Raji (cell line): Measurements from ENCODE around the gene PARP14.

Experiments
- POLR2A ChIP-seq: IDR thresholded peaks from 2 replicates; pipeline ENCODE4 v1.6.1; 2011; ENCODE audit warnings: low read depth, low read length, control low read depth; ENCODE audit not compliant: insufficient read depth

The PARP14 gene

GRCh38 chr3:122668930-122669730 lies 11.5 kb upstream of the PARP14 start:
- TF ChIP-seq POLR2A: no peak

- no peak for TF ChIP-seq POLR2A
Measured at GRCh38 chr3:122671553-122671952, 9.1 kb upstream of the PARP14 start.

- TF ChIP-seq POLR2A: no peak
Measured at GRCh38 chr3:122674339-122674738, 6.3 kb upstream of the PARP14 start.

- no peak for TF ChIP-seq POLR2A
Measured at GRCh38 chr3:122676759-122677158, 3.9 kb upstream of the PARP14 start.

- no peak for TF ChIP-seq POLR2A
Measured at GRCh38 chr3:122677216-122677615, 3.4 kb upstream of the PARP14 start.

- TF ChIP-seq POLR2A: no peak
Measured at GRCh38 chr3:122678506-122678905, 2.1 kb upstream of the PARP14 start.

GRCh38 chr3:122679085-122679881 lies 1.4 kb upstream of the PARP14 start:
- TF ChIP-seq POLR2A: no peak

- TF ChIP-seq POLR2A: no peak
Measured at GRCh38 chr3:122679882-122680474, 661 bp upstream of the PARP14 start.

GRCh38 chr3:122681284-122681973 lies 790 bp downstream of the PARP14 start:
- TF ChIP-seq POLR2A: no peak

- no peak for TF ChIP-seq POLR2A
Measured at GRCh38 chr3:122681974-122682409, 1.4 kb downstream of the PARP14 start.

- no peak for TF ChIP-seq POLR2A
Measured at GRCh38 chr3:122687298-122687697, 6.7 kb downstream of the PARP14 start.

- TF ChIP-seq POLR2A: no peak
Measured at GRCh38 chr3:122688996-122689395, 8.4 kb downstream of the PARP14 start.

GRCh38 chr3:122689587-122689986 lies 8.9 kb downstream of the PARP14 start:
- no peak for TF ChIP-seq POLR2A

- TF ChIP-seq POLR2A: no peak
Measured at GRCh38 chr3:122690096-122690495, 9.5 kb downstream of the PARP14 start.

- TF ChIP-seq POLR2A: no peak
Measured at GRCh38 chr3:122691195-122691594, 10.6 kb downstream of the PARP14 start.
